Hepatocyte (in vitro differentiated cells): ENCODE data around the gene GIMAP6. TPM values are rescaled to one million over a fixed set of nuclear protein-coding genes. Genes with fewer than 3 reads are reported as not detected.
"Not testable (repeated sequence)": the region's sequence is repeated elsewhere in the genome, so short reads cannot be mapped to it uniquely, and the experiment has no call there.

ENCODE experiments used
- DNase-seq: peaks from one replicate; pipeline ENCODE4 v3.0.0-alpha.2; 2016; ENCODE audit warnings: low spot score
- H2AFZ ChIP-seq: fragments of 200-600 bp; sonication (generic); 2 replicates; pipeline ENCODE4 v1.6.0; 2016; ENCODE audit warnings: antibody characterized with exemption, mild to moderate bottlenecking
- H3K27ac ChIP-seq: fragments of 200-600 bp; sonication (generic); 2 replicates; pipeline ENCODE4 v1.5.1; 2016; ENCODE audit warnings: mild to moderate bottlenecking
- H3K27me3 ChIP-seq: fragments of 200-600 bp; sonication (generic); 2 replicates; pipeline ENCODE4 v1.6.1; 2016
- H3K36me3 ChIP-seq: fragments of 200-600 bp; sonication (generic); replicated peaks from 2 replicates; pipeline ENCODE4 v1.5.1; 2016; ENCODE audit warnings: low read depth; ENCODE audit not compliant: insufficient read depth
- H3K4me1 ChIP-seq: fragments of 200-600 bp; sonication (generic); 2 replicates; pipeline ENCODE4 v1.5.1; 2016; ENCODE audit warnings: mild to moderate bottlenecking, moderate library complexity; ENCODE audit not compliant: insufficient read depth
- H3K4me2 ChIP-seq: fragments of 200-600 bp; sonication (generic); 2 replicates; pipeline ENCODE4 v1.6.0; 2016
- H3K4me3 ChIP-seq: fragments of 200-600 bp; sonication (generic); 2 replicates; pipeline ENCODE4 v1.5.1; 2016; ENCODE audit warnings: mild to moderate bottlenecking
- H3K79me2 ChIP-seq: fragments of 200-600 bp; sonication (generic); 2 replicates; pipeline ENCODE4 v1.6.0; 2017; ENCODE audit warnings: mild to moderate bottlenecking
- H3K9me2 ChIP-seq: fragments of 200-600 bp; sonication (generic); replicated peaks from 2 replicates; pipeline ENCODE4 v1.6.0; 2017; ENCODE audit warnings: mild to moderate bottlenecking; ENCODE audit not compliant: insufficient read depth
- H3K9me3 ChIP-seq: fragments of 200-600 bp; sonication (generic); 2 replicates; pipeline ENCODE4 v1.5.1; 2016; ENCODE audit warnings: low read depth, mild to moderate bottlenecking
- H4K20me1 ChIP-seq: fragments of 200-600 bp; sonication (generic); 2 replicates; pipeline ENCODE4 v1.6.0; 2016; ENCODE audit warnings: mild to moderate bottlenecking; ENCODE audit not compliant: insufficient read depth, poor library complexity, severe bottlenecking
- EZH2 ChIP-seq: fragments of 200-600 bp; sonication (generic); IDR thresholded peaks from 2 replicates; pipeline ENCODE4 v1.6.1; 2016; ENCODE audit warnings: antibody characterized with exemption, mild to moderate bottlenecking, borderline replicate concordance
- EZH2phosphoT487 ChIP-seq: fragments of 200-600 bp; sonication (generic); IDR thresholded peaks from one replicate; pipeline ENCODE4 v1.6.1; 2018; ENCODE audit warnings: antibody characterized with exemption, mild to moderate bottlenecking, low read depth, moderate library complexity; ENCODE audit not compliant: unreplicated experiment, severe bottlenecking
- WGBS: methylation state at CpG from one replicate; pipeline ENCODE4 v1.1.6; 2016; ENCODE audit warnings: low lambda C conversion rate; ENCODE audit errors: missing lambda C conversion rate; 5-methylcytosine and 5-hydroxymethylcytosine counted together
- polyA plus RNA-seq: library from polyadenylated mRNA; unstranded; fragments of >200 nt; fragmentation: Nextera tagmentation; extraction: Ambion mirVana; gene quantifications from 2 replicates; pipeline ENCODE4 v1.2.1, GENCODE V29; 2016
- total RNA-seq: library from RNA; depleted of rRNA; stranded (reverse); fragments of >200 nt; gene quantifications from 2 replicates; pipeline ENCODE4 v1.2.3, GENCODE V29; 2014
- TF ChIP-seq, protein P1 (sequence below): fragments of 200-600 bp; sonication (generic); IDR thresholded peaks from 2 replicates; pipeline ENCODE4 v1.5.1; 2016; ENCODE audit warnings: antibody characterized with exemption, mild to moderate bottlenecking; ENCODE audit not compliant: poor library complexity

GIMAP6 gene
- total RNA-seq (0.27 and 1.0 TPM in 2 replicates), polyA plus RNA-seq (0.82 TPM in 1 of 2 replicates, not detected in the other)

DNA sequence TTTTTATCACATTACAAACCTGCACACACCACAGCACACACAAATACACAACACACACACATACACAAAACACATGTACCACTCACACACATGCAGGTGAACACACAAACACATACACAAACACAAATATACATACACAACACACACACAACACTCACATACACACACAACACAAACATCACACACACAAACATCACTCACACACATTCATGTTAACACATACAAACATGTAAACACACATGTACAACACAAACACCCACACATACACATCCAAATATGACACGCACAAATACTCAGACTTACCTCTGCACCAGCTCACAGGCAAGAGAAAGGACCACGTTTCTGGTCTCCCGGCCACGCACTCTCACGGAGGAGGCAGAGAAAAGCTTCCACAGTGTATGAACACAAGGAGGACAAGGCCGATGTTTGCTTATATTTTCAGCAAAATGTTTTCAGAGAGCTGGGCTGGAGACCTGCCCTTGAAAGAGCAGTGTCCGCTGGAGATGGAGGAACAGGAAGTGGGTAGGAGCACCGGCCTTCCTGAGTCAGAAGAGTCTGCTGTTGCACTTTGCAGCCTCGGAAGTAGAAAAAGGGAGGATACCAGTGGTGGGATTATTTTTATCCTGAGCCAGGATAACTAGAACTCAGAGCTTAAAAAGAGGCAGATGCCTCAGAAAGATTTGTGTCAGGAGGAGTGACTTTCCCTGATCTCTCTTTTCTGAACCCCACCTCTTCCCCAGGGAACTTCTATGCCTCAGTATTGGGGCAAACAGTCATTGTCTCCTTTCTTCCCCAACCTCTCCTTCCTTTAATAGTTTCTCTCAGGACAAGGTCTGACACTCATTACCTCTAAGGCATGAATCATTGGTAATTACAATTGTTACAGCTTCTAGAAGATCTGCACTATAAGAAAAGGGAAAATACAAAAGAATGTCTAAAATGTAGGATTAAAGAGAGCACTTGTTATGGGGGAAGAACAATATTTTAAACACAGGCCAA is at the start of gene GIMAP6:
Gene GIMAP6 (minus strand): TSS at position 520 of the 999 bp plus-strand sequence. CDS start 2,243 bp downstream, outside the sequence.
- no peak within 1 kb of the TSS for H3K27ac ChIP-seq
- H3K9me3 ChIP-seq, result no peaks in the 10 kb centered on the region
- TF ChIP-seq EZH2phosphoT487 (no peak), EZH2 (no peak)
- TF ChIP-seq, protein P1, sequence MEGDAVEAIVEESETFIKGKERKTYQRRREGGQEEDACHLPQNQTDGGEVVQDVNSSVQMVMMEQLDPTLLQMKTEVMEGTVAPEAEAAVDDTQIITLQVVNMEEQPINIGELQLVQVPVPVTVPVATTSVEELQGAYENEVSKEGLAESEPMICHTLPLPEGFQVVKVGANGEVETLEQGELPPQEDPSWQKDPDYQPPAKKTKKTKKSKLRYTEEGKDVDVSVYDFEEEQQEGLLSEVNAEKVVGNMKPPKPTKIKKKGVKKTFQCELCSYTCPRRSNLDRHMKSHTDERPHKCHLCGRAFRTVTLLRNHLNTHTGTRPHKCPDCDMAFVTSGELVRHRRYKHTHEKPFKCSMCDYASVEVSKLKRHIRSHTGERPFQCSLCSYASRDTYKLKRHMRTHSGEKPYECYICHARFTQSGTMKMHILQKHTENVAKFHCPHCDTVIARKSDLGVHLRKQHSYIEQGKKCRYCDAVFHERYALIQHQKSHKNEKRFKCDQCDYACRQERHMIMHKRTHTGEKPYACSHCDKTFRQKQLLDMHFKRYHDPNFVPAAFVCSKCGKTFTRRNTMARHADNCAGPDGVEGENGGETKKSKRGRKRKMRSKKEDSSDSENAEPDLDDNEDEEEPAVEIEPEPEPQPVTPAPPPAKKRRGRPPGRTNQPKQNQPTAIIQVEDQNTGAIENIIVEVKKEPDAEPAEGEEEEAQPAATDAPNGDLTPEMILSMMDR, result no peak

DNA sequence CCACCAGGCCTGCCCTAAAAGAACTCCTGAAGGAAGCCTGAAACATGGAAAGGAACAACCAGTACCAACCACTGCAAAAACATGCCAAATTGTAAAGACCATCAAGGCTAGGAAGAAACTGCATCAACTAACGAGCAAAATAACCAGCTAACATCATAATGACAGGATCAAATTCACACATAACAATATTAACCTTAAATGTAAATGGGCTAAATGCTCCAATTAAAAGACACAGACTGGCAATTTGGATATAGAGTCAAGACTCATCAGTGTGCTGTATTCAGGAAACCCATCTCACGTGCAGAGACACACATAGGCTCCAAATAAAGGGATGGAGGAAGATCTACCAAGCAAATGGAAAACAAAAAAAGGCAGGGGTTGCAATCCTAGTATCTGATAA is 48.2 kb upstream of the GIMAP6 start:
- H2AFZ ChIP-seq, H3K79me2 ChIP-seq, DNase-seq, H3K9me2 ChIP-seq, H3K36me3 ChIP-seq, H3K4me2 ChIP-seq, H3K9me3 ChIP-seq, H3K27ac ChIP-seq, H3K27me3 ChIP-seq, H4K20me1 ChIP-seq, H3K4me1 ChIP-seq, H3K4me3 ChIP-seq: not testable (repeated sequence)
- 39% methylated on average over 2 of the region's 2 CpGs for WGBS

More for the DNA sequence above, at the start of gene GIMAP6:
- Histone ChIP-seq H3K79me2 (no peaks in the 10 kb centered on the region), H3K4me2 (no peak within 1 kb of the TSS), H3K9me2 (no peaks in the 10 kb centered on the region), H3K4me1 (no peaks in the 10 kb centered on the region), H3K27me3 (no peaks in the 10 kb centered on the region), H3K4me3 (no peak within 1 kb of the TSS), H2AFZ (no peak within 1 kb of the TSS), H3K36me3 (no peaks in the 10 kb centered on the region), H4K20me1 (no peaks in the 10 kb centered on the region)
- WGBS, result 87% methylated on average over 9 of the region's 9 CpGs
- no peak for DNase-seq

DNA sequence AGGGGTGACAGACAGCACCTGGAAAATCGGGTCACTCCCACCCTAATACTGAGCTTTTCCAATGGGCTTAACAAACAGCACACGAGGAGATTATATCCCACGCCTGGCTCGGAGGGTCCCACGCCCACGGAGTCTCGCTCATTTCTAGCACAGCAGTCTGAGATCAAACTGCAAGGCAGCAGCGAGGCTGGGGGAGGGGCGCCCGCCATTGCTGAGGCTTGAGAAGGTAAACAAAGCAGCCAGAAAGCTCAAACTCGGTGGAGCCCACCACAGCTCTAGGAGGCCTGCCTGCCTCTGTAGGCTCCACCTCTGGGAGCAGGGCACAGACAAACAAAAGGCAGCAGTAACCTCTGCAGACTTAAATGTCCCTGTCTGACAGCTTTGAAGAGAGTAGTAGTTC is 46.4 kb upstream of the GIMAP6 start:
- not testable (repeated sequence) for H3K9me2 ChIP-seq, H3K36me3 ChIP-seq, H3K4me2 ChIP-seq, H3K27ac ChIP-seq, H4K20me1 ChIP-seq, H3K27me3 ChIP-seq, H3K9me3 ChIP-seq, DNase-seq, H3K4me1 ChIP-seq, H3K79me2 ChIP-seq, H3K4me3 ChIP-seq, H2AFZ ChIP-seq
- WGBS, result 74% methylated on average over 11 of the region's 11 CpGs

DNA sequence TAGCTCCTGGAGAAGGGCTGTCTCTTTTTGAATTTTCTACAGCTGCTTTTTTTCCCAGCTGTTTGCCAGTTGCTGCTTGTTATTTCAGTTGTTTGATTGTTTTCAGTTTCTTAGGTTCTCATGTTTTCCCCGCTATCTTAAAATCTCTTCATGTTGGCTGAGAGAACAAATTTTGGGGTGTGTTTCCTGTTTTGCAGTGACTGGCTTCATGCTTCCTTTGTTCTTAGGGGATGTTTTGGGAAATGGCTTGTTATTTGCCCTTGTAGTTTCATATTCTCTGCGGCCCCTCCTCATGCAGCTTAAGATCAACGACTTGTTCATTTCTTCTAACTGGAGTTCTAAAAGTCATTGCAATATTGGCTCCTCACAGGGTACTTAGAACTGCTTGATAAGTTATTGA is 44.7 kb upstream of the GIMAP6 start:
- not testable (repeated sequence) for H3K4me2 ChIP-seq, H2AFZ ChIP-seq, H3K4me1 ChIP-seq, H3K4me3 ChIP-seq, H3K79me2 ChIP-seq, H3K36me3 ChIP-seq, H4K20me1 ChIP-seq, H3K9me3 ChIP-seq, DNase-seq, H3K27ac ChIP-seq, H3K27me3 ChIP-seq, H3K9me2 ChIP-seq
- WGBS, result 92% methylated on average over 3 of the region's 3 CpGs

DNA sequence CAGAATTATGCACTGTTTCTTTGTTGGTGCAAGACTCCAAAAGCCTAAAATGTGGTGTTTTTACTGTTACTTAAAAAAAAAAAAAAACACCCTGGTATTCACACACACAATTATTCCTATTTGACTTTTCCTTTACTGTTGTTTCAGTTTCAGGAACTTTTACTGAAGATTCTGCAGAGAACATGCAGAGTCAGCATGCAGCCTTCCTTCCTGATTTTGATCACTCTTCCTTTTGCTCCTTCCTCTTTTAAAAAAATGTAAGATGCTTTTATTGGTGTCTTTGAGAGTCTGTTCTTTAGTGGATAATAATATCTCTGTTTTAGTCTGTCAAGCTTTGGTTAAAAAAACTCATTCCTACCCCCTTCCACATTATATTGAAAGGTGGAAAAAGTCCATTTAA is 44.1 kb upstream of the GIMAP6 start:
- not testable (repeated sequence) for H3K79me2 ChIP-seq, H3K4me1 ChIP-seq, H3K9me3 ChIP-seq, DNase-seq, H3K36me3 ChIP-seq, H3K4me3 ChIP-seq, H3K4me2 ChIP-seq, H3K27me3 ChIP-seq, H3K27ac ChIP-seq, H4K20me1 ChIP-seq, H3K9me2 ChIP-seq, H2AFZ ChIP-seq
